Measurements from ENCODE around the gene ATP10A. TPM values are rescaled to one million over a fixed set of nuclear protein-coding genes. Genes with fewer than 3 reads are reported as not detected.

Gene ATP10A
- total RNA-seq, 1 experiment from 2014 or later = 3.0 TPM

DNA sequence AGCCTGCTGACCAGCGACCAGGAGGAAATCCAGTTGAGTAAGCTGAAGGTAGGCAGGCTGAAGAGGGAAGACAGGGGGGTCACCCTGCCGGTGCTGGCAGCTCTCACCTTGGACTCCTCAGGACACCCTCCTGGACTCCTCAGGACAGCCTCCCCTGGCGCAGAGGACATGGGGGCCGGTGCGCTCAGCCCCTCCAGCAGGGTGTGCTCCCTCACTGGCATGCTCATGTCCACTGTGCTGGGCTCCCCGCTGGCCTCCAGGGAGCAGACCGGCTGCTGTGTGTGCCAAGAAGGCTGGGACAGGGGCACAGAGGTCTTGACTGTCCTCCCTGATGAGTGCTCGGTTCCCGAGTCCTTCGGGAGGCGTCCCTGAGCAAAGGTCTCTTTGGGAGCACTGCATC is 183.6 kb downstream of the ATP10A start:
- no peak for DNase-seq
- H3K9me3 Mint-ChIP-seq (ENCODE audit: low read depth, unreplicated experiment) = no peaks in the 10 kb centered on the region
- no peaks in the 10 kb centered on the region for H3K27me3 Mint-ChIP-seq (ENCODE audit: unreplicated experiment)
- CTCF ChIA-PET = no interaction called here
- intact Hi-C loops (cut with micrococcal nuclease; ENCODE audit: unreplicated experiment) = no loop called here
- H3K4me3 Mint-ChIP-seq (ENCODE audit: low read depth, unreplicated experiment) = no peak overlapping the region
- TF ChIP-seq, protein P1, sequence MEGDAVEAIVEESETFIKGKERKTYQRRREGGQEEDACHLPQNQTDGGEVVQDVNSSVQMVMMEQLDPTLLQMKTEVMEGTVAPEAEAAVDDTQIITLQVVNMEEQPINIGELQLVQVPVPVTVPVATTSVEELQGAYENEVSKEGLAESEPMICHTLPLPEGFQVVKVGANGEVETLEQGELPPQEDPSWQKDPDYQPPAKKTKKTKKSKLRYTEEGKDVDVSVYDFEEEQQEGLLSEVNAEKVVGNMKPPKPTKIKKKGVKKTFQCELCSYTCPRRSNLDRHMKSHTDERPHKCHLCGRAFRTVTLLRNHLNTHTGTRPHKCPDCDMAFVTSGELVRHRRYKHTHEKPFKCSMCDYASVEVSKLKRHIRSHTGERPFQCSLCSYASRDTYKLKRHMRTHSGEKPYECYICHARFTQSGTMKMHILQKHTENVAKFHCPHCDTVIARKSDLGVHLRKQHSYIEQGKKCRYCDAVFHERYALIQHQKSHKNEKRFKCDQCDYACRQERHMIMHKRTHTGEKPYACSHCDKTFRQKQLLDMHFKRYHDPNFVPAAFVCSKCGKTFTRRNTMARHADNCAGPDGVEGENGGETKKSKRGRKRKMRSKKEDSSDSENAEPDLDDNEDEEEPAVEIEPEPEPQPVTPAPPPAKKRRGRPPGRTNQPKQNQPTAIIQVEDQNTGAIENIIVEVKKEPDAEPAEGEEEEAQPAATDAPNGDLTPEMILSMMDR (IDR thresholded peaks at IDR 0.05; ENCODE audit: unreplicated experiment) = no peak
- no TSS peak for BruUV-seq (replicated peaks)
- H3K36me3 Mint-ChIP-seq (ENCODE audit: insufficient read depth, unreplicated experiment) = no peaks in the 10 kb centered on the region
- H3K27ac Mint-ChIP-seq (ENCODE audit: unreplicated experiment) = no peak overlapping the region
- H3K4me1 Mint-ChIP-seq (ENCODE audit: low read depth, unreplicated experiment) = no peaks in the 10 kb centered on the region

DNA sequence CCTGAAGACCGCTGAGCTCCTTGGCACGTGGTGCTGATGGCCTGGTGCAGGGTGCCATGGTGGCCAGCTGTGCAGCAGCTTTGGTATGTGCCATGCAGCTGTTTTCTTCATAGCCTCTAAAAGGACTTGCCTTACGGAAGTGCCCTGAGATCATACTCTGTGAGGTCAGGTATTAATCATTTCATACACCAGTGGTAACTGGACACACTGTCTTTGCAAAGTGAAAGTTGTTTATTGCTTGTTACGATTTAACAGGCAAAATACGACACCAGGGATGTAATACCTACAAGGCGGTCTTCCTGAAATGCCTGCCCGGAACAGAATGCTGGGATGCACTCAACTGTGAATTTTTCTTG is 184.6 kb downstream of the ATP10A start:
- TF ChIP-seq, protein P1 (IDR thresholded peaks at IDR 0.05; ENCODE audit: unreplicated experiment) = no peak
- Mint-ChIP-seq H3K9me3 (ENCODE audit: low read depth, unreplicated experiment) (no peaks in the 10 kb centered on the region), H3K27me3 (ENCODE audit: unreplicated experiment) (no peaks in the 10 kb centered on the region), H3K4me1 (ENCODE audit: low read depth, unreplicated experiment) (no peaks in the 10 kb centered on the region), H3K27ac (ENCODE audit: unreplicated experiment) (no peak overlapping the region), H3K36me3 (ENCODE audit: insufficient read depth, unreplicated experiment) (no peaks in the 10 kb centered on the region), H3K4me3 (ENCODE audit: low read depth, unreplicated experiment) (no peak overlapping the region)
- no TSS peak for BruUV-seq (replicated peaks)
- no peak for DNase-seq
- CTCF ChIA-PET = no interaction called here
- intact Hi-C loops (cut with micrococcal nuclease; ENCODE audit: unreplicated experiment) = no loop called here

DNA sequence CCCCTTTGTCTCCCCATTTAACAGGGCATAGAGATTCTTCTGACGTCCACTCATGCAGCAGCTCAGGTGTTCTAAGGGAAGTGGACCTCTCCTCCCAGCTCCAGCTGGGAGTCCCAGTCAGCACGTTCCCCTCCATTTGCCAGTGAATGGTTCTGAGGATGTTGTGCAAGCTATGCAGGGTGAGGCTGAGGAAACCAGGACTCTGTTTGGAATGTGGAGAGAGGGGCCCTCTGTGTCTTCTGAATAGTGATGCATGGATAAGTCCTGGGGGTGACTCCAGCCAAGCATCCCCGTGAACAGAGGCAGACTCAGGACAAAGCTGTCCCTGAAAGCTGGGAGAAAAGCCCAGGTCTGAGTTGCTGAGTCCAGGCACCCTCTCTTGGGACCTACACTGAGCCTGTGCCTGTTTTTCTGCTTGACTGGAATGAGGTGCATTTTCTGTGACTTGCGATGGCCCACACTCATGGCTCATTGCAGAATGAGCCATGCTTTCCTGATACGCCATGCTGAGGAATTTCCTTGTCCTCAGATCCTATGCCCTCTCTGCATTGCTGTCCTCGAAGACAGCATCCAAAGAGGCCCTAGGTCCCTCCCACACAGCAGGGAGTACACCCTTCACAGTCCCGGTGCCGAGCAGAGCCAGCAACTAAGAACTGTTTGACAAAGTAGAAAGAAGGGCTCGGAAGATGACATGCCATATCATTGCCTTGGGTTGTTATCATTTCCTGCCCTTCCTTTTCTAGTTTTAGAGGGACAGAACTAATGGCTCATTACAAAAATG is 185.2 kb downstream of the ATP10A start:
- Mint-ChIP-seq H3K9me3 (ENCODE audit: low read depth, unreplicated experiment) (no peaks in the 10 kb centered on the region), H3K36me3 (ENCODE audit: insufficient read depth, unreplicated experiment) (no peaks in the 10 kb centered on the region), H3K27me3 (ENCODE audit: unreplicated experiment) (no peaks in the 10 kb centered on the region), H3K4me1 (ENCODE audit: low read depth, unreplicated experiment) (no peaks in the 10 kb centered on the region), H3K27ac (ENCODE audit: unreplicated experiment) (no peak overlapping the region), H3K4me3 (ENCODE audit: low read depth, unreplicated experiment) (no peak overlapping the region)
- CTCF ChIA-PET = no interaction called here
- TF ChIP-seq, protein P1 (IDR thresholded peaks at IDR 0.05; ENCODE audit: unreplicated experiment) = no peak
- DNase-seq = no peak
- no TSS peak for BruUV-seq (replicated peaks)
- intact Hi-C loops (cut with micrococcal nuclease; ENCODE audit: unreplicated experiment) = no loop called here

DNA sequence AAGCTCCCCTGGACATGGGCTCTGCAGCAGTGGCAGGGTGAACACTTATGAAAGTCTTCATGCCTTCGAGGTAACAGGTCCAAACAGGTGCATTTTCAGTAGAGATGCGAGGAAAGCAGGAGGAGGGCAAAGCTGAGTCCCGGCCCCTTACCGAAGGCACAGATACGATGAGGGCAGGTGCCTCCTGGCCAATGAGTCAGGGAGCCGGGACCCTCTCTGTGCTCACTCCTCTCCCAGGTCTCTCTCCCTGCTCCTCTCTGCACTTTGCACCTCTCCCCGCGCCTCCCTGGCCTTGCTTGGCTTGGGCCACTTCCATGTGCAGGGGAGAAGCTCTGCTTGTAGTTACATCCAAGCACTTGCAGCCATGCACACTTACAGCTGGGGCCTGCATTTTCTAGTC is 187.1 kb downstream of the ATP10A start:
- no peak for DNase-seq
- no TSS peak for BruUV-seq (replicated peaks)
- no peaks in the 10 kb centered on the region for H3K4me1 Mint-ChIP-seq (ENCODE audit: low read depth, unreplicated experiment)
- TF ChIP-seq, protein P1 (IDR thresholded peaks at IDR 0.05; ENCODE audit: unreplicated experiment) = no peak
- H3K36me3 Mint-ChIP-seq (ENCODE audit: insufficient read depth, unreplicated experiment) = no peaks in the 10 kb centered on the region
- H3K9me3 Mint-ChIP-seq (ENCODE audit: low read depth, unreplicated experiment) = no peaks in the 10 kb centered on the region
- H3K4me3 Mint-ChIP-seq (ENCODE audit: low read depth, unreplicated experiment) = no peak overlapping the region
- CTCF ChIA-PET = no interaction called here
- no peaks in the 10 kb centered on the region for H3K27me3 Mint-ChIP-seq (ENCODE audit: unreplicated experiment)
- intact Hi-C loops (cut with micrococcal nuclease; ENCODE audit: unreplicated experiment) = no loop called here
- H3K27ac Mint-ChIP-seq (ENCODE audit: unreplicated experiment) = no peak overlapping the region

Measured in Calu3 (cell line).